Upper lobe of left lung (tissue), 4 donors: ENCODE results near the gene GNAO1.

ENCODE experiments used
- CTCF ChIP-seq, 6 experiments: fragments of 450-650 bp in 4 of 6; fragments of 200-600 bp in 2 of 6; sonication (generic) in 2 of 6; IDR thresholded peaks; one replicate each; pipeline ENCODE4 v1.5.1; 2016 to 2019; ENCODE audit warnings: antibody characterized with exemption in 6 of 6
- POLR2A ChIP-seq, 4 donors: fragments of 450-650 bp; IDR thresholded peaks; one replicate each; pipeline ENCODE4 v1.5.1; 2016 to 2017; ENCODE audit warnings: antibody characterized with exemption in 4 of 4, mild to moderate bottlenecking in 2 of 4
- POLR2AphosphoS5 ChIP-seq, 2 donors: sonication (generic); formaldehyde crosslinking; IDR thresholded peaks; one replicate each; pipeline ENCODE4 v1.5.1; 2017; ENCODE audit warnings: antibody characterized with exemption in 2 of 2

- TF ChIP-seq POLR2A (IDR thresholded peaks at IDR 0.05) (no peak), CTCF (IDR thresholded peaks at IDR 0.05) (no peak), POLR2AphosphoS5 (IDR thresholded peaks at IDR 0.05) (no peak)
Measured at GRCh38 chr16:56366945-56367344, 175.7 kb downstream of the GNAO1 start.
